SK-MEL-5 (cell line): ENCODE measurements around the gene RCC2. TPM values are rescaled to one million over a fixed set of nuclear protein-coding genes. Genes with fewer than 3 reads are reported as not detected.
"Not testable (repeated sequence)": the region's sequence is repeated elsewhere in the genome, so short reads cannot be mapped to it uniquely, and the experiment has no call there.

Experiments used
- DNase-seq: peaks from one replicate; pipeline ENCODE4 v3.0.0-alpha.2; 2016; ENCODE audit warnings: low read depth, low spot score
- in situ Hi-C: cut with HindIII; loops from 2 replicates; pipeline ENCODE4 v1.10.0; 2016; ENCODE audit warnings: low sequenced_read_pairs, high pct_unique_total_duplicates, low pct_unique_long_range_greater_than_20kb
- total RNA-seq: library from RNA; depleted of rRNA; stranded (reverse); fragments of >200 nt; shearing (Covaris generic); gene quantifications from 2 replicates; pipeline ENCODE4 v1.2.3, GENCODE V29; 2014

The RCC2 gene
- total RNA-seq, 1 experiment from 2014 or later: 46.3 TPM

DNA sequence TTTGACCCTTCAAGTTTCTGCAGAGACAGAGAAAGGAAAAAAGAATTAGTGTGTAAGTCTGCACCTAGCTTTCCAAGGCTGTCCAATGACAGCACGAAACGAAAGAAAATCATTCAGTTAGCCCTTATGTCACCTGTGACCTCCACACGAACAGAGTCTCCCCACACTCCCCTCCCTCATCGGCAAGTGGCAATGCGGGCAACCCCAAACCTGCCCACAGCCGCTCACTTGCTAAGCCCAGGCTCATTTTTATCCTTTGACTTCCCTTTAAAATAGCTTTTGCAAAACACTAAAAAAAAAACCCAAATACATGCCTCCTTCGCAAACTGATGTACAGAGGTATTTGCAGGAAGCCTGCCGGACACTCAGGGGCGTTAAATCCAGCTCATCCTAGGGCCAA is 10.3 kb downstream of the RCC2 start:
- DNase-seq: no peak
- in situ Hi-C loops: no loop called here

DNA sequence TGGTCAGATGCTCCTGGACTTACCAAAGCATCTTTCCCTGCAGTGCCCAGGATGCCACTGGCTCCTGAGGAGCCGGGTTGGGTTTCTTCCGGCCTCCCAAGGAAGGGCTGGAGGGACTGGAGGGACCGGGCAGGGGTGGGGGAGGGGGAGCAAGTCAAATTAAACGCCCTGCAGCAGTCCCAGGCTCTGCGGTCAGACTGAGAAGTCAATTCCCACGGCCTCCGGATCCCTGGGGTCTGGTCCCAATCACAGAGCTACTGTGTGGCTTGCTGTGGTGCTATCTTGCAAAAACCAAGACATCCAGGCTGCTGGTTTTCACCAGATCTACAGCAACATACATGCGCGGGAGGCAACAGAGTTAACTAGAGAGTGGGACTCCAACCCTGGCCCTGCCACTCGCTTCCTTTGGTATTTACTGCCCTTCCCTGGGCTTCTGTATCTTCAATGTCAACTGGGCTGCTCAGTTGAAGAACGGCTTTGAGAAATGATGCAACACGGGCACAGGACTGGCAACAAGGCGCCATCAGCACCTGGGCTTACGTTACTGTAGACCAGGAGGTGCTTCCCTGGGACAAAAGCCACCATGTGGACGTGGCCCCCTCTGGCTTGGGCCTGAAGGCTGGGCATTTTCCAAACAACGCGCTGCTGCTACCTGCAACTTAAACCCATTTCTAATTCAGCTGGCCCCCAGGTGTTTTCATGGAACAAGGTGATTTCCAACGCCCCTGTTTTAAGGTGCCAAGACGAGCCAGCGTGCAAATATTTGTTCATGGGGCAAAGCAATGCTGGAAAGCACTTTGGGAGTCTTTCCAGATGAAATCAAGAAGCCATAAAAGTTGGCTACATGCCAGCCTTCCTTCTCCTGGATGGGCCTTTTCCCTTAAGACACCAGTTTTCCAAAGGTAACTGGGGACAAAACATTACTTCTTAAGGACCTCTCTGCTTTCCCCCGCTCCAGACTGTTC is 11.5 kb downstream of the RCC2 start:
- in situ Hi-C loops: no loop called here

DNA sequence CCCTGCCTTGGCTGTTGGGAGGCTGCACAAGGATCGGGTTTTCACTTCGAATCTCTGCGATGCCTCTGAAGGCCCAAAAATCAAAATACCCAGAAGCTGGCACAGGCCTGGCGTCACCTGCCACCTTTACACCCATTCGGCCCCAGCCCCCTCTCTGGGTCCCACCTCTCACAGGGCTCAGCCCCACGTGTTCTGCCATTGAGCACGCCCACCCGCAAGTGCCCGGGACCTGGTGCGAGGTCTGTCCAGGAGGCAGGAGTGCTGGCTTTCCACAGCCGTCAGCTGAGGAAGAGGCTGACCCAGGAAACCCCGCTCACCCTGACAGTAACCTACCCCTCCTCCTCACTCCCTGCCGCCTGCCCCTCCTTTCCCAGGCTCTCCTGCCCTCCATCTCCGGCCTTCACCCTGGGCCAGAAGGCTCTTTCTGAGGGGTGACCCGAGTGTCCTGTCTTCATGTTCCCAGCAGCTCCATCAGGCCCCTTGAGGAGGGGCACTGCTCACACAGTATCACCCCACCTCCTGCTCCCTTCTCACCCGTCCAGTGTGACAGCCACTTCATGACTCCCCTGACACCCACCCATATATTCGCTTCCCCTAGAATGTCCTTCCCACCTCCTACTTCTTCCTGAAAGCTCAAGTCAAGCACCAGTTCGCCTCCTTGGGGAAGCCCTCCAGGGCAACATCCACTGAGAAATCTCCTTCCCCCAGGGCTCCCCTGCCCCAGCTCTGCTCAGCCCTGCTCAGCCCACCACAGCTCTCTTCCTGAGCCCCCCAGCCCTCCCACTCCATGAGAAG is 13.5 kb downstream of the RCC2 start:
- DNase-seq: no peak
- in situ Hi-C loops: no loop called here

More for the DNA sequence above, 11.5 kb downstream of the RCC2 start:
- no peak for DNase-seq

DNA sequence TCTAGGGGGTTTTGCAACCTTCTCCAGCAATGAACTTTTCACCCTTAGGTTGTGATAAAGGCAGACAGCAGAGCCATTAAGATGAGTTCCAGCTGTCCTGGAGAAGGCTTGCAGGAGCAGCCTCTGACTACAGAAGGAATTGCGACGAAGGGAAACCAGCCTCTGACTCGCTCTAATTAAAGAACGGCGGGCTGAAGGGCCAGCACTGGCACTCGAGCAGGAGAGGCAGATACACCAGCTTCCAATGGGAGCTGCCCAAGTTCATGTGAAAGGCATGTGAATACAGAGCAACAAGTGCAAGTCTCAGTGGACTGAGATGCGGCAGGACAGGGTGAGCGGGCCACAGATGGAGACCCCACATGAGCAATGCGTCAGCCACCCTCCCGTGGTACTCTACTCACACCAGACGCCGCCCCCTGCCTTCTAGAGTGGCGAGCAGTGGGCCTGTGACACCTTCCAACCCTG is 15.7 kb downstream of the RCC2 start:
- DNase-seq: no peak
- in situ Hi-C loops: no loop called here

DNA sequence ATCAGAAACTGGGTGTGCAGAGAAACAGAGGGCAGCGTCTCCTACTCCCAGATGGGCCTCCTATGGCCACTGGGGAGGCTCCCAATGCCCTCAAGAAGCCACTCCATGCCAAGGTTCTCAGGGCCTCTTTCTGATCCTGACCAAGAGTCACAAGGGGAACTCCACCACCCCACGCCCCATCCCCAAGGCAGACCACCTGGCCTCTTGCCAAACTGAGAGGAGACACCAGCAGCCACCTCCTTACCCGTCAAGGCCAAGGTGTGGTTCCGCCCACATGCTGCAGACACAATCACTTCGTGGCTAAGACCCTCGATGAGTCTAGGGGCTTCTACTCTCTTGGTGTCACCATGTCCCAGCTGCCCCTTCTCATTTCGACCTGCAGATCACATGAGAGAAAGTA is 17.0 kb downstream of the RCC2 start:
- in situ Hi-C loops: no loop called here

DNA sequence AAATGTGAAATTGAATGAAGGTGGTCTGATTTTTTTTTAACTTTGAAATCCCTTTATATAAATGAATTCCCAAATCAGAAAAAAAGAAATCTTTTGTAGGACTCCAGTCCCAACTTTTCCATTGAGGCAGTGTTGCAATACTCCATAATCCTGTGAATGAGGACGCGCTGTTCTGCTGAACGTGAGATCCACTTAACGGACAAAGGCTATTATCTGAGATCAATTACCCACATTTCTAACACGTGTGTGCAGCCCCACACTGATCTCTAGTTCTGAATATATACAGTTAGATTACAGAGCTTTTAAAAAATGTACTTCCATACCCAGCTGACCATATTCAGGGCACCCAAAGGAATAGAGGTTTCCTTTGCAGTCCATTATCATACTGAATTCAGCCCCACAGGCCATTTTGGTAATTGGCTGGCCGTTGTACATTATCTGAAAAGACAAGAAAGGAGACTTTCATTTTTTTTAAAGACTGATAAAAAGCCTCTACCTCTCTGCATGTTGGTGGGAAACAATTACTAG is 19.0 kb downstream of the RCC2 start:
- DNase-seq: peak; percentile 30
- in situ Hi-C loops: no loop called here

More for the DNA sequence above, 17.0 kb downstream of the RCC2 start:
- no peak for DNase-seq

DNA sequence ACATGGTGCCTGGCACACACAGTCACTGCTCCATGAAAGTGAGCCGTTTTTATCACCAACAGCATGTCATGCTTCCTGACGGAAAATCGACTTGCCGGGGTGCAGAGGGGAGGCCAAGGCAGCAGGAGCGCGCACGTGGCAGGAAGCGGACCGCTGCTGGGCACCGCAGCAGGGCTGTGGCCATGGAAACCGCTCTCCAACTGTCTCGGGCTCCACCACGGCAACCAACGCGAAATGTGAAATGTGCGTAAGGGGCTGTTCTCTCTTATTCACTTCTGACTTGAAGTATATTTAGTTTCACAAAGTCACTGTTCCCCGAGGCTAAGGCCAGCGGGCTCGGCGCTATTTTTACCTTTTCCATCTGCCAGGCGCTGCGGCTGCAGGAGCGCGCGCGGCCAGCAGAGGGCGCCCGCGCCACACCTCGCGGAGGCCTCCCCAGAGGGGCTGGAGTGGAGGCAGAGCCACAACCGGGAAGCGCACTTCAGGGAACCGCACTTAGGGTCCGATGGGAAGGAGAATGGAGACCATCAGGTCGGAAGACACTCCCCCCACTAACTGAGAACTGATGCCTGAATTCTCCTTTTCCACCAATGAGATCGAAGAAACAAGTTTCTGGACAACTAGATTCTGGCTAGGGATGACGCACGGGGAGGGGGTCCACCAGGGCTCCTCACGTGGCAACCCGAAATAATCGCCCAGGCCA is 19.7 kb downstream of the RCC2 start:
- DNase-seq: peak; percentile 68
- in situ Hi-C loops: no loop called here

DNA sequence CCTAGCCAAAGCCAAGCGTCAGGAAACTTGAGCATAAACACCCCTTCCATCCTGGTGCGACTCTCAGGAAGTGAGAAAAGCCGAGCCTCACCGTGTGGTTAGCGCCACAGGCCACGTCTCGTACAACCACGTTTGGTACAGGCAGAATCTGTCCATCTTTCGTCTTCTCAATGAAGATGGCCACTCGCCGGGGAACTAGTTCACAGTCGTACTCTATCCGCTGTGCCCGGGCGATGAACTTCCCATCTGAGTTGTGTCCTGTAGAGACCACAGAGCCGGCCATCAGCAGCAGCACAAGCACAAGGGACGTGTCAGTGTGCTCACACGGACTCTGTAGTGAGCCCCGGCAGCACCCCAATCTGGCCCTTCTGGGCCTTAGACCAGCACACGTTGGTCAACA is 23.1 kb downstream of the RCC2 start:
- in situ Hi-C loops: no loop called here
- DNase-seq: no peak

DNA sequence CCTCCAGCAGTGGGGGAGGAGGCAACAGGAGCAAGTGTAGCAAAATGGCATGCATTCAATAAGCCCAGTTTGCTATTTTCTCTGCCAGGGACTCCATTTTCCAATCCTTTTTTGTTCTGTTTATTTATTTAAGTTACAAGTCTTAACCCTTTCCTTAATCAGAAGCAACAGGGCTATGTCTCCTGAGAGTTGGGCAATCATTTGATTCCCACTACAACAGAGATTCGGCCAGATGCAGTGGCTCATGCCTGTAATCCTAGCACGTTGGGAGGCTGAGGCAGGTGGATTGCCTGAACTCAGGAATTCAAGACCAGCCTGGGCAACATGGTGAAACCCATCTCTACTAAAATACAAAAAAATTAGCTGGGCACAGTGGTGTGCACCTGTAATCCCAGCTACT is 25.5 kb downstream of the RCC2 start:
- DNase-seq: no peak
- in situ Hi-C loops: no loop called here

DNA sequence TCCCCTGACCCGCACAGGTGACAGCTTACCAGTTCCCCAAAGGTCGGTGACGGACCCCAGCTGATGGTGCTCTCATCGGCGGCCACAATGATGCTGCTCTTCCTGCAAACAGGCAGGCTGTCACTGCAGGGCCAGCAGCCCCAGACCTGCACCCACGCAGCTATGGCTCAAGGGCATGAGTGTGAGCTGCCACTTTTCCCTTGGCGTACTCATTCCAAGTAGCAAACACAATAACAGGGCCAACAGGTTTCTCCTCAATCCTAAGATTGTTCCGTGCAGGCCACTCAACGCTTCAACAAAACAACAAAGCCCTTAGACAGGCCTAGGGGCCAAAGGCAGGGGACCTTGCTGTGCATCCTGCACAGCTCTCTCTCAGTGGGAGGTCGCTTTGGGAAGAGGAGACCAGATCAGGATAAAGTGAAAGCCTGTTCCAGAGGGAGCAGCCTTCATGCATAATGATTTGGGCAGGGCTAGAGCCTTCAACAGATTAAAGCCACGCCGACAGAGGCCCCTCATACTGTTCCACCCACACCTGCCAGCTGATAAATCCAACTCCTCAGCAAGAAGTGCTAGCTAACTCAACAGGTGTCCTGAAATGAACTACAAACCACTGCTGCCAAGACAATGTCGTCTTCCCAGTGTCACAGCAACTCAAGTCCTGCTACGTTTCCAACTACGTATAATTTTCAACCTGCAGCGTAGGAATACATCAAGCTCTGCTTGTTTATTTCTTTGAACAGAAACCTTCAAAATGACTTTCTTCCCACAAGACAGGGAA is 27.2 kb downstream of the RCC2 start:
- in situ Hi-C loops: no loop called here
- no peak for DNase-seq

DNA sequence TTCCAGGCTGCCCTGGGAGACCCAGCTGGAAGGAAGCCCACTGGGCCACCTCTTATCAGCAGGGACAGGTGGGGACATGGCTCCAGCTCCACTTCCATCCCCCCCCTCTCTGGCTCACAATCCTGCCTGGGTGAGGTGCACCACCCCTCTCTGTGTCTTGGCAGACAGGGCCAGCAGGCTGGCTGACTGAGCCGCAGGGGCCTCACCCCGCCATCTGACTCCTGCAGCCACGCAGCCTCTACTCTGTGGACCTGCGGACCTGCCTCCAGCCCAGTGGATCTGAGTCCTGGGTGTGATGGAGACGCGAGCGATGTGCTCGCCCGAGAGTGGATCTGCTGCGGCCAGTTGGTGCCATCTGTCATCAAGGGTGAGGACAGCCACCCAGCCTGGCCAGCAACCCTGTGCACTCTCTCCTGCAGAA is 30.1 kb downstream of the RCC2 start:
- in situ Hi-C loops: no loop called here
- no peak for DNase-seq

DNA sequence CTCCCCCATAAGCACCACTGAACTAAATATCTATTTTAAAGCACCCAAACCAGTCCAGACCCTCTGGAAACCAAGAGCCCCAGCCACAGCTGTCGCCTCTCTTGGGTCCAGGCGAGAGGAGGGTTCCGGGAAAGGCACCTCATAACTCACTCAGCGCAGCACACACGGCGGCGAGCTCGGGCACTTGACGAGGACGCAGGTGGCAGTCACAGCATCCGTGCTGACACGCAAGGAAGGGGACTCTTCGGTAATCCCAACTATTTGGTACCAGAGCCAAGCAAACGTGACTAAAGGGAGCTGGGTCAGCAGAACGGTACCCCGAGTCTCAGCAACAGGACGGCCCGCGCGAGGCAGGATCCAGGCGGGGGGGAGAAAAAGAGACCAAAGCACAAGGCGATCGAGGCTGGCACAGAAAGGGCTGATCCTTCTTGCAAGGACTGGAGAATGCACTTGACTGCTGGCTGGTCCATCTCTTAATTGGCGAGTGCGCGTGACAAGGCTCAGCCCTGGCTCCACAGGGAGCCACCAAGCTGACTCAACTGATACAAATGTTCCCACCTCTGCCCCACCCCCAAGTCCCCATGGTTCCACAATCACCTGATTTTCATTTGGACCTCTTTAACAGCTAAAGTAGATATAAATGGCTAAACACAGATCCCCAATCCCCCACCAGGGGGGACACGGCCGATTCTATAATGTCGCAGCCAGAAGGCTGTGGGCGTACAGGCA is 31.5 kb downstream of the RCC2 start:
- DNase-seq, in situ Hi-C loops: not testable (repeated sequence)

DNA sequence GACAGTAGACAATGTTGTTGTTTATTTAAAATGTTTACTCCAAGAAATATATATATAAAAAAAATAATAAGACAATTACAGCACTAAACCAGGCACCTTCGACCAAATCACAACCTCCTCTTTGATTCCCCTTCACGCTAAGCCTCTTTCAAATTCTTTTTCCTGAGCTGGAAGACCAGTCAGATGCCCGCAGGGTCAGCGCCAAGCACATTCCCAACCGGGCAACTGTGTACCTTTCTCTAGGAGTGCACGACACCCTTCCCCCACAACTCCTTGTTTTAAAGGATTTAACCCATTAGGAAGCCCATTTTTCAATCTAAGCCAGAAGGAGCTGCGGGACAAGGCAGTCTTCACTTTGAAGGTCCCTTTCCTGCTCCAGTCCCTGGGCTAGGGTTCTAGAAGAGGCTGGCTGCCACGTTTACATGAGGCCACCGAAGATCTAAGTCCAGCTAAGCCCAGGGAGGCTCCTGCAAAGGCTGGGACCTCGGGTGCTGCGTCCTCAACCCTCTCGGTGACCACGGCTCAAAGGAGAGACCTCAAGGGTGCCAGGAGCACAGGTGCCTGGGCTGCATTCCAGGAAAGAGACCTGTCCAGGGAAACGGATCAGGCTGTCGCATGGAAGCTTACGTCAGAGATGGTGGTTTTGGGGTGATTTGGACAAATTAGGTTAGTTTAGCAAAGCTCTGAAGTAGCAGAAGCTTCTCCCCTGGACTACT is 32.6 kb downstream of the RCC2 start:
- in situ Hi-C loops, DNase-seq: not testable (repeated sequence)

DNA sequence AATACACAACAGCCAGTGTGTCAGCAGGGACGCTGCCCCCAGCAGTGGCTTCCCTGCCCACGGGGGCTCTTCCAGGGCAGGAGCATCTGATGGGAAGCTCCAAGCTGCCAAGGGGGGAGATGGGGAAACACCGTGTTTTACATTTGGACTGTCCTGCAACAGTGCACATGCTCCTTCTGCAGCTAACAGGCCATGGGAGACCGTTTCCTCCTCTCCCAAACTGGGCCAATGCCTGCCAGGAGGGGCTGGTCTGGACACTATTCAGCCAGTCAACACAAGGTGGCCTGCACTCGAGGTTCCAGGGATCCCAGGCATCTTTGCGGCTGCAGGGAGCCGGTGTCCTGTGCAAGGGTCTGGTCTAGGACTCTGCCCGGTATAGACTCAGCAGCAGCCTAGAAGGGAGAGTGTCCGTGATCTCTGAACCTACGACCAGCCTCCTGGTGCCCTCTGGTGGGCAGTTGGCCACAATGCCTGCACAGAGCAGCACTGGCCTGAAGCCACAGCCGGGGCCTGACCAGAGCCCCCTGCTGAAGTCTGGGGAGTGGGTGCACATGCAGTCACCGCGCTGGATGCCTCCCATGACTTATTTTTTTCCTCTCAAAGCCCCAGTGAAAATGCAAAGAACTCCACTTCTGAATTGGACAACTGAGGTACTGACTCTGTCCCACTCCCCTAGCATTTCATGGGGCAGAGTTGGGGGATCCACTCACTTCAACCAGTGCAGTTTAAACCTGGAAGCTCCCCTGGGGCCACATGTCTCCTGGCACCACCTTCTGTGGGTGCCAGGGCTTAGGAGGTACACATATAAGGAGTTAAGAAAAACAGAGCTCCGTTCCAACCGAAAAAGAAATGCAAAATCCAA is 33.3 kb downstream of the RCC2 start:
- in situ Hi-C loops: no loop called here
- peak; percentile 73 for DNase-seq

DNA sequence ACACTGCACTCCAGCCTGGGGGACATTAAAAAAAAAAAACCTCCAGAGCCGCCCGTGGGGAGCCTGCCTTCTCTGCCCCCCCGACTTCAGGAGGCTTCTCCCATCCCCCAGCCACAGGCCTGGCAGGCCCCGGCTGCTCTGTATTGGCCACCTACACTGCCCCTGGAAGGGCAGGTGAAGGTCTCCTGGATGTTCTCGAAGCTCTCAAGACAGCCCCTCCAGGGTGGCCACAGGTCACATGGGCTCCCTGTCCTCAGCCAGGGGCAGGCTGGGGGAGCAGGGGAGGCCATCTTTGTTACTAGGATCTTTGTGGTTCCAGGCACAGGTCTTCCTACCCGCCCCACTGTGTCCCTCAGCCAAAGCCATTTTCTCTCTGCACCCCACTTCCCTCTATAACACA is 34.7 kb downstream of the RCC2 start:
- in situ Hi-C loops: no loop called here
- DNase-seq: no peak
